A673 (cell line): Measurements from ENCODE around the gene WDR45B. TPM values are rescaled to one million over a fixed set of nuclear protein-coding genes. Genes with fewer than 3 reads are reported as not detected.

ENCODE experiments used
- BruUV-seq: library from RNA; stranded (reverse); fragments of 400-500 nt; replicated peaks from 2 replicates; lab custom pipeline; 2021; lab: Mats Ljungman, UMichigan
- CTCF ChIA-PET: fragments of 300-600 bp; sonication (Branson Sonifier 250); formaldehyde crosslinking; loops from one replicate; lab custom pipeline; 2022; ENCODE audit warnings: antibody characterized with exemption; lab: Charles Lee
- POLR2A ChIA-PET: fragments of 300-600 bp; sonication (Branson Sonifier 250); formaldehyde crosslinking; loops from one replicate; lab custom pipeline; 2022; ENCODE audit warnings: antibody characterized with exemption; ENCODE audit not compliant: low non-redundant PET; lab: Charles Lee
- DNase-seq: peaks from one replicate; pipeline ENCODE4 v3.0.0-alpha.2; 2015; ENCODE audit warnings: low spot score
- H3K27ac ChIP-seq: fragments of 200-600 bp; sonication (generic); 2 replicates; pipeline ENCODE4 v1.5.1; 2016; ENCODE audit warnings: mixed run types, low read depth, mild to moderate bottlenecking, mixed read lengths, antibody characterized with exemption, low read length; ENCODE audit not compliant: poor library complexity, severe bottlenecking
- H3K27me3 ChIP-seq: fragments of 200-600 bp; sonication (generic); replicated peaks from 2 replicates; pipeline ENCODE4 v1.6.1; 2017; ENCODE audit warnings: mixed run types, low read depth, mild to moderate bottlenecking, mixed read lengths, antibody characterized with exemption, low read length; ENCODE audit not compliant: insufficient read depth, poor library complexity
- H3K36me3 ChIP-seq: fragments of 200-600 bp; sonication (generic); 2 replicates; pipeline ENCODE4 v1.6.1; 2016; ENCODE audit warnings: mixed run types, mild to moderate bottlenecking, mixed read lengths, antibody characterized with exemption, low read length; ENCODE audit not compliant: insufficient read depth, poor library complexity, severe bottlenecking
- H3K4me1 ChIP-seq: fragments of 200-600 bp; sonication (generic); 2 replicates; pipeline ENCODE4 v1.6.1; 2017; ENCODE audit warnings: mixed run types, mild to moderate bottlenecking, mixed read lengths, antibody characterized with exemption, low read length; ENCODE audit not compliant: insufficient read depth, poor library complexity, severe bottlenecking
- H3K4me3 ChIP-seq: fragments of 200-600 bp; sonication (generic); 2 replicates; pipeline ENCODE4 v1.5.1; 2016; ENCODE audit warnings: low read depth, mixed run types, mild to moderate bottlenecking, mixed read lengths, low read length; ENCODE audit not compliant: poor library complexity, severe bottlenecking
- H3K9me3 ChIP-seq: fragments of 200-600 bp; sonication (generic); 2 replicates; pipeline ENCODE4 v1.6.1; 2016; ENCODE audit warnings: mixed run types, low read depth, mild to moderate bottlenecking, mixed read lengths, antibody characterized with exemption, low read length; ENCODE audit not compliant: poor library complexity, severe bottlenecking
- EZH2 ChIP-seq: fragments of 200-600 bp; sonication (generic); IDR thresholded peaks from 2 replicates; pipeline ENCODE4 v1.6.1; 2017; ENCODE audit warnings: borderline replicate concordance, low read depth, mild to moderate bottlenecking, mixed read lengths, antibody characterized with exemption, low read length; ENCODE audit not compliant: poor library complexity, severe bottlenecking
- intact Hi-C: fragments of 100-400 bp; cut with micrococcal nuclease; formaldehyde crosslinking; loops from one replicate; pipeline ENCODE4 v1.10.0; 2022; ENCODE audit not compliant: unreplicated experiment
- total RNA-seq: library from RNA; stranded (reverse); gene quantifications from 2 replicates; pipeline ENCODE4 v1.2.3, GENCODE V29; 2021
- TF ChIP-seq, protein P1 (sequence below): fragments of 300-800, 200-600 bp; sonication (generic); conservative IDR thresholded peaks from 2 replicates; pipeline ENCODE4 v1.5.1; 2017; ENCODE audit warnings: low read depth, mild to moderate bottlenecking, antibody characterized with exemption, low read length, moderate library complexity, mixed read lengths

WDR45B gene
- total RNA-seq, 1 experiment from 2014 or later = 73.0 TPM

DNA sequence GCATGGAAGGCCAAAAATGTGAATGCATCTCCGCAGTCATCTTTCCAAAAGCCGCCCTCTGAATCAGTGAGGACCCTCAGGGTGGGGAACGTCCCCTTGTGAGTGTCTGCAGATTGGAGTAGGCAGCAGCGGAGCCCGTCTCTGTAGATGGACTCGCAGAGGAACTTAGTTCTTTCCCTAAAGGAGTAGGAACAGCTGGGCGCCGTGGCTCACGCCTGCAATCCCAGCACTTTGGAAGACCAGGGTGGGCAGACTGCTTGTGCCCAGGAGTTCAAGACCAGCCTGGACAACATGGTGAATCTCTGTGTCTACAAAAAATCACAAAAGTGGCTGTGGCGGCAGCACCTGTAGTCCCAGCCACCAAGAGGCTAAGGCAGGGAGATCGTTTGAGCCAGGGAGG is 53.7 kb downstream of the WDR45B start:
- no peaks in the 10 kb centered on the region for H3K27me3 ChIP-seq
- TF ChIP-seq, protein P1, sequence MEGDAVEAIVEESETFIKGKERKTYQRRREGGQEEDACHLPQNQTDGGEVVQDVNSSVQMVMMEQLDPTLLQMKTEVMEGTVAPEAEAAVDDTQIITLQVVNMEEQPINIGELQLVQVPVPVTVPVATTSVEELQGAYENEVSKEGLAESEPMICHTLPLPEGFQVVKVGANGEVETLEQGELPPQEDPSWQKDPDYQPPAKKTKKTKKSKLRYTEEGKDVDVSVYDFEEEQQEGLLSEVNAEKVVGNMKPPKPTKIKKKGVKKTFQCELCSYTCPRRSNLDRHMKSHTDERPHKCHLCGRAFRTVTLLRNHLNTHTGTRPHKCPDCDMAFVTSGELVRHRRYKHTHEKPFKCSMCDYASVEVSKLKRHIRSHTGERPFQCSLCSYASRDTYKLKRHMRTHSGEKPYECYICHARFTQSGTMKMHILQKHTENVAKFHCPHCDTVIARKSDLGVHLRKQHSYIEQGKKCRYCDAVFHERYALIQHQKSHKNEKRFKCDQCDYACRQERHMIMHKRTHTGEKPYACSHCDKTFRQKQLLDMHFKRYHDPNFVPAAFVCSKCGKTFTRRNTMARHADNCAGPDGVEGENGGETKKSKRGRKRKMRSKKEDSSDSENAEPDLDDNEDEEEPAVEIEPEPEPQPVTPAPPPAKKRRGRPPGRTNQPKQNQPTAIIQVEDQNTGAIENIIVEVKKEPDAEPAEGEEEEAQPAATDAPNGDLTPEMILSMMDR = no peak
- ChIA-PET CTCF (no interaction called here), POLR2A (no interaction called here)
- H3K4me1 ChIP-seq = peaks cover 11% of the 10 kb centered on the region
- no peaks in the 10 kb centered on the region for H3K9me3 ChIP-seq
- peaks cover 44% of the 10 kb centered on the region for H3K36me3 ChIP-seq
- H3K4me3 ChIP-seq = no peak overlapping the region
- no TSS peak for BruUV-seq
- no peak overlapping the region for H3K27ac ChIP-seq
- intact Hi-C loops = no loop called here
- DNase-seq = no peak

DNA sequence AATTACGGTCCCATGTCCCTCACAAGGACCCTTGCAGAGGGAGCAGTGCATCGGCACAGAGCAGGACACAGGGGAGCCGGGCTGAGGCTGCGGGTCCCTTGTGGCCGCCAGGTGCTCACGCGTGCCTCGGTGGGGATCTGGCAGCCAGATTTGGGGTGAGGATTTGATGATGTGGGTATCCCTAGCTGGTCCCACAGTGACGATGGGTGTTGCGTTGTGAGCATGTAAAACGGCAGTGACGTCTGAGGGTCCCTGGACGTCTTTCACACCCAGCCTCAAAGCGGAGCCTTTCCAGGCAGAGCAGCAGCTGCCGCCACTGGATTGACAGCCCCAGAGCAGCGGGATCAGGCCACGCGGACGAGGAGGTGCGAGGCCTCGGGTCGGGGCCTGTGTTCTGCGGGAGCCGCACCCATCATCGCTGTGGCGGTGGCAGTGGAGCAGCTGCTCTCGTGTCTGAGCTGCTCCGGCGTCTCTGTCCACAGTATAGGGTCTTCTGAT is 54.6 kb downstream of the WDR45B start:
- H3K9me3 ChIP-seq = no peaks in the 10 kb centered on the region
- no peak for DNase-seq
- peaks cover 40% of the 10 kb centered on the region for H3K36me3 ChIP-seq
- TF ChIP-seq, protein P1 = no peak
- no peak for TF ChIP-seq EZH2
- POLR2A ChIA-PET = no interaction called here
- CTCF ChIA-PET = no interaction called here
- peaks cover 11% of the 10 kb centered on the region for H3K4me1 ChIP-seq
- TSS peak; percentile 29 for BruUV-seq
- intact Hi-C loops = no loop called here
- H3K27ac ChIP-seq = peak overlapping the region; percentile 84
- H3K4me3 ChIP-seq = peak overlapping the region; percentile 36
- H3K27me3 ChIP-seq = no peaks in the 10 kb centered on the region

DNA sequence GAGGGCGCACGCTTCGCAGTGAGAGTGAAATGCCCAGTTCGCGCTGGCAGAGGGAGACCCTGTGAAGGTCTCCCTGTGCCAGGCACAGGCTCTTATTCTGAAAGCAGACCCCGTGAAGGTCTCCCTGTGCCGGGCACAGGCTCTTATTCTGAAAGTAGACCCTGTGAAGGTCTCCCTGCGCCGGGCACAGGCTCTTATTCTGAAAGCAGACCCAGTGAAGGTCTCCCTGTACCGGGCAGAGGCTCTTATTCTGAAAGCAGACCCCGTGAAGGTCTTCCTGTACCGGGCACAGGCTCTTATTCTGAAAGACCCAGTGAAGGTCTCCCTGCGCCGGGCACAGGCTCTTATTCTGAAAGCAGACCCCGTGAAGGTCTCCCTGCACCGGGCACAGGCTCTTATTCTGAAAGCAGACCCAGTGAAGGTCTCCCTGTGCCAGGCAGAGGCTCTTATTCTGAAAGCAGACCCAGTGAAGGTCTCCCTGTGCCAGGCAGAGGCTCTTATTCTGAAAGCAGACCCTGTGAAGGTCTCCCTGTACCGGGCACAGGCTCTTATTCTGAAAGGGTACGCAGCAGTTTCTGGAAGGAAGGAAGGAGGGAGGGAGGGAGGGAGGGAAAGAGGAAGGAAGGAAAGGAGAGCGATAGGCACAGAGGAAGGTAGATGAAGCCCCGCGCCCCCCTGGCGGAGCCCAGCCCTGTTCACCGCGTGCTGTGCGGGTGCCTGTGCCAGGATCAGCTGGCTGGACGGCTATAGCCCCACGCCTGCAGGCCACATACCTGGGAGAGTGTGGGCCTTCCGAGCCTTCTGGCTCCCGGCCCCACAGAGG is 55.3 kb downstream of the WDR45B start:
- no peaks in the 10 kb centered on the region for H3K9me3 ChIP-seq

More for the DNA sequence above, 55.3 kb downstream of the WDR45B start:
- Histone ChIP-seq H3K27me3 (no peaks in the 10 kb centered on the region), H3K4me1 (peaks cover 11% of the 10 kb centered on the region), H3K27ac (peak overlapping the region; percentile 84), H3K36me3 (peaks cover 35% of the 10 kb centered on the region), H3K4me3 (peak overlapping the region; percentile 36)
- TF ChIP-seq EZH2 = no peak
- TF ChIP-seq, protein P1 = no peak
- ChIA-PET POLR2A (no interaction called here), CTCF (no interaction called here)
- no TSS peak for BruUV-seq
- peak; percentile 89 for DNase-seq
- intact Hi-C loops = no loop called here
